GM21529 (cell line): ENCODE data around the gene CDH20.

Source experiments
- ATAC-seq: cut with Tn5 transposase; IDR thresholded peaks from one replicate; pipeline ENCODE4 v1.9.1; 2021; ENCODE audit not compliant: unreplicated experiment

CDH20 gene

GRCh38 chr18:61528961-61529360 is 195.7 kb downstream of the CDH20 start:
- ATAC-seq, result no peak

GRCh38 chr18:61530681-61531080 is 197.5 kb downstream of the CDH20 start:
- no peak for ATAC-seq

- no peak for ATAC-seq
Measured at GRCh38 chr18:61531182-61531581, 198.0 kb downstream of the CDH20 start.

DNA sequence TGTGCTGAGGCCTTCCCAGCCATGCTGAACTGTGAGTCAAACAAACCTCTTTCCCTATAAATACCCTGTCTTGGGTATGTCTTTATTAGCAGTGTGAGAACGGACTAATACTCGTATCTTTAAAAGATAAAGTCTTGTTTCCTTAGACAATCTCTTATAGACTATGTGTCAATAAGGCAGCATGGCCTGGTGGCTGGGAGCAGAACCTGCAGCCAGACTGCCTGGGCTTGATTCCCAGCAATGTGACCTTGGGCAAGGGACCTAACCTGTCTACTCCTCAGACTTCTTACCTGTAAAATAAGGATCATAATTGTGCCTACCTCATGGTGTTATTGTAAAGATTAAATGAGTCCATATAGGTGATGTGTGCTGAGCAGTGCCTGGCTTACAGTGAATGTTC is 198.7 kb downstream of the CDH20 start:
- ATAC-seq, result no peak

DNA sequence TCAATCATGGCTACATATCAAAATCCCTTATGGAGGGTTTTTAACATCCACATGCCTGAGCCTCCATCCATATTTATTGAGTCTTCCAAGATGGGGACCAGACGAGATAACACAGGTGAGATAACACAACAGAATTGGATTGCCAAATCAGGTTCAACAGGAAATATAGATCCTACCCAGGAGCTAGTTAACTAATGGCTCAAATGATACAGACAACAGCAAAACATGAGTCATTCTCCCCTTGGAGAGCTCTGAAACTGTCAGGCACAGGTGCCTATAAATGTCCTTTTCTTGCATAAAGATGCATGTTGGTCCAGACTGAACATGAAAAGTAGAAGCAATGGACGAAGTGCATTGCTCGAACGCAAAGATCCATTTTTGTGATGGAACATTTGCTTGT is 202.2 kb downstream of the CDH20 start:
- no peak for ATAC-seq

DNA sequence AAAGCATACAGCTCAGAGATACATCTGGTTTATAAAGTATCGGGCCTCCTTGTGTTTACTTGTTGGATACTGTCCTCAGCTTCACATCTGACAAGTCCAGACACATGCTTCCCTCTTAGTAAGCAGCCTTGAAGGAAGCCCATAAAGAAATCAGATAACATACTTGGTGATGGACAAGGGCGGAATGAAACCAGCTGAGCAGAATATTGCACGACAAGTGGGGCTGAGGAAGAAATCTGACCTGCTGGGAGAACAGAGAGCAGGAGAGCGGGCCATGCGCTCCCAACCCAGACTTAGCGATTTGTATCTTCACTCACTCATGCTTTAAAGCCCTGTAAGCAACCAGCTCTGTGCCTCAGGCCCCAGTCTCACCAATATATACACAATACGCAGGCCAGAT is 208.4 kb downstream of the CDH20 start:
- no peak for ATAC-seq

DNA sequence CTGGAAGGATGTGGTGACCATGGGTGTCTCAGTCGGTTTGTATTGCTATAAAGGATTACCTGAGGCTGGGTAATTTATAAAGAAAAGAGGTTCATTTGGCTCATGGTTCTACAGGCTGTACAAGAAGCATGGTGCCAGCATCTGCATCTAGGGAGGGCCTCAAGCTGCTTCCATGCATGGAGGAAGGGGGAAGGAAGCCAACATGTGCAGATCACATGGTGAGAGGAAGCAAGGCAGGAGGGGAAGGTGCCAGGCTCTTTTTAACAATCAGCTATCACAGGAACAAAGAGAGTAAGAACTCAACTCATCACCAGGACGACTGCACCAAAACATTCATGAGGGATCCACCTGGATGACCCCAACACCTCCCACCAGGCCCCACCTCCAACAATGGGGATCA is 209.4 kb downstream of the CDH20 start:
- no peak for ATAC-seq

- no peak for ATAC-seq
Measured at GRCh38 chr18:61543518-61543917, 210.3 kb downstream of the CDH20 start.

DNA sequence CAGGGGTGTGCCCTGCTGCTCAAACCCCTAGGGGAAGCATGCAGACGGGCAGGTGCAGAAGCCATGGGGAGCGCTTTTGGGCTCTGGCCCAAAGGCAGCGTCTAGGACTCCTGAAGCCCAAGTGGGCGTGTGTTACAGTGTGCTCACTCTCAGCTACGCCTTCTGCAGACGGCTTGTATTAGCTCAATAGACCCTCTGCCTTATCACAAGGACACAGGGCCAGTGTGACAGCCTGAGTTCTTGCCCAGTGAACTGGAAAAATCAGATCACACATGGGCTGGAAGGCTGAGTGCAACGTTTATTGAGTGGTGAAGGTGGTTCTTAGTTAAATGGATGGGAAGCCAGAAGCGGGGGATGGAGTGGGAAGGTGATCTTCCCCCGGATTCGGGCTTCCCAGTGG is 210.9 kb downstream of the CDH20 start:
- no peak for ATAC-seq

DNA sequence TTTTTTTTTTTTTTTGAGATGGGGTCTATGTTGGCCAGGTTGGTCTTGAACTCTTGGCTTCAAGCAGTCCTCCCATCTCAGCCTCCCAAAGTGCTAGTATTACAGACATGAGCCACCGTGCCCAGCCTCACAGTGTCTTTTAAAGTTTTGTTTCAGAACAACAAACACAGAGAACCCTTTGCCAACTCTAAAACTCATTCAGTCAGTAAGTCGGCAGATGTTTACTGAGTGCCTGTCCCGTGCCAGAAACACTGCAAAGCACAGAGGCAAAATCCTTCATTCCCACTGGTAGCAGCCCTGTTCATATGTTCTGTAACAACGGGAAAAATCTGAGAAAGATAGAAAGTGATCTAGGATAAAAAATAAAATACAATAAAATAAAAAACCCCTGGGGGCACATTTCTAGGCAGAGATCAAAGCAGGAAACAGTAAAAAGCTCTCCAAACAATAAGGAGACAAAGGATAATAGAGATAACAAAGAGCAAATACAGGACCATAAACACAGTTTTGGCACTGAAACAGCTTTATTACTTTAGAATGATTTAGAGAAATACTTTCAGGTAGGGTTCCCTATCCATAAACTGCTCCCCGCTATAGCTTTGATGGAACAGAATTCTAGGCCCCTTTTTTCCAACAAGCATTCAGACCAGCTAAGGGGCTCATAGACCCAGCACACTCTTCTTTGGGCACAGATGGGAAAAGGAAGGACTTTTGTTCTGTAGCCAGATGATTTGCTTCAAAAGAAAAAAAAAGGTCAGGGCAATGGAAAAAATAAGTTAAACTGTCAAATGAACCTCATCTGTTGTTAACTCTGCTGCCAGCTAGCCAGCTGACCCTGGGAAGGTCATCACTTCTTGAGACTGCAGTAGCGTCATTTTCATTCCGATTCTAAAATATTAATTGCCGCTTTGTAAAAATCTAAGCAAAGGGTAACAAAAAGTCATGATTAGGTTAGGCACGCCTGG is 212.3 kb downstream of the CDH20 start:
- no peak for ATAC-seq

- ATAC-seq, result no peak
Measured at GRCh38 chr18:61546590-61546989, 213.4 kb downstream of the CDH20 start.

- ATAC-seq, result no peak
Measured at GRCh38 chr18:61549416-61549815, 216.2 kb downstream of the CDH20 start.

DNA sequence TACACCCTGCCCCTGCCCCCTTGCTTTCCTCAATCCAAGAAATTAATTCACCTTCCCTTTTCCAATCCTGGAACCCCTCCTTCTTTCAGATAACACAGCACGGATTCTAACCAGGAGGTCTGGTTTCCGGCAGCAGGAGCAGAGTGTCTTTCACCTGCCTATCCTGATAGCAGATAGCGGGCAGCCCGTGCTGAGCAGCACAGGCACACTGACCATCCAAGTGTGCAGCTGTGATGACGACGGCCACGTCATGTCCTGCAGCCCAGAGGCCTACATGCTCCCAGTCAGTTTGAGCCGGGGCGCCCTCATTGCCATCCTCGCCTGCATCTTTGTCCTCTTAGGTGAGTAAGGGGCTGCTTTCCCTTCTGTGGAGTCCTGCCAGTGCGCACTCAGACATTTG is 216.7 kb downstream of the CDH20 start:
- ATAC-seq, result no peak

DNA sequence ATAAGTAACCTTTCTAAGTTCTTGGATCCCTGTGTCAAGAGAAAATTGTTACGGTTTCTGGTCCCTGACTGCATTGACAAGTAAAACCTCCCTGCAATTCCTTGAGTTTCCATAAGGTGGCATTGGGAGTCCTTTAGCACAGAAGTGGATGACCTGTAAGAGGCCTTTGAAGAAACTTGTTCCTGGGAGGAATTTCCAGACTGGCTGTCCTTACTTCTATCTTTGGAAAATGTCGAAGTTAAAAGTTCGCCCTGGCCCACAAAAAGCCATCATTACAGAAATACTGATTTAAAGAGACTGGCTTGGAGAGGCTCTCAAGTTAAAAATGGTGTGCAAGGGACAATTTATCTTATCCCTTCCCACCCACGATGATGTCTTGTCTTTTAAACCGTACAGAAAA is 218.4 kb downstream of the CDH20 start:
- ATAC-seq, result no peak

- no peak for ATAC-seq
Measured at GRCh38 chr18:61553045-61553659, 219.9 kb downstream of the CDH20 start.

DNA sequence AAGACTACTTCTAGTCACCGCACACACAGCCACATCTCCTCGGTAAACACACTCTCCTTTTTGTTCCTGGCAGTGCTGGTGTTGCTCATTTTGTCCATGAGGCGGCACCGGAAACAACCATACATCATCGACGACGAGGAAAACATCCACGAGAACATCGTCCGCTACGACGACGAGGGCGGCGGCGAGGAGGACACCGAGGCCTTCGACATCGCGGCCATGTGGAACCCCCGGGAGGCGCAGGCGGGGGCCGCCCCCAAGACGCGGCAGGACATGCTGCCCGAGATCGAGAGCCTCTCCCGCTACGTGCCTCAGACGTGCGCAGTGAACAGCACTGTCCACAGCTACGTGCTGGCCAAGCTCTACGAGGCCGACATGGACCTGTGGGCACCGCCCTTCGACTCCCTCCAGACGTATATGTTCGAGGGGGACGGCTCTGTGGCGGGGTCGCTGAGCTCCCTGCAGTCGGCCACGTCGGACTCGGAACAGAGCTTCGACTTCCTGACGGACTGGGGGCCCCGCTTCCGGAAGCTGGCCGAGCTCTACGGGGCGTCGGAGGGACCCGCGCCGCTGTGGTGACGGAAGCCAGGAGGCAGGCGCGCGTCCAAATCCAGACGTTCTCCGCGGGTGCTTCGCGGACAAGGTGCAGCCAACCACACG is 221.0 kb downstream of the CDH20 start:
- ATAC-seq, result no peak

- no peak for ATAC-seq
Measured at GRCh38 chr18:61554946-61555361, 221.7 kb downstream of the CDH20 start.

GRCh38 chr18:61556316-61556715 is 223.1 kb downstream of the CDH20 start:
- no peak for ATAC-seq

DNA sequence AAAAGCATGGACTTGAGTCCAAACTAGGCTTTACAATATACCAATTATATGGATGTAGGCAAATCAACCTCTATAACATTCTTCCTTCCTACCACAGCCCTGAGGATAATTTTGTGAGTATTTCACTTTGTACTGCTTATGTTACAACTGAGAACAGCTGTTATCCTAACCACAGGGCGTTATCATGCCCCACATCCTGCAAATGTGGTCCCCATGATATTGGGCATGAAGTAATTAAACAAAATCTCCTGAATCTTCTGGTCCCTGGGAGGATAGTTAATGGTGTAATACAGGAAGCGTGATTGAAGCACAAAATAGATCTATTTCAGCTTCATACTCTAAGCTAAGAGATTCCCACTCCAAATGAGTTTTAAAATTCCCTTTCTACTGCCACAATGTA is 223.6 kb downstream of the CDH20 start:
- ATAC-seq, result no peak

- no peak for ATAC-seq
Measured at GRCh38 chr18:61569176-61569892, 236.1 kb downstream of the CDH20 start.

DNA sequence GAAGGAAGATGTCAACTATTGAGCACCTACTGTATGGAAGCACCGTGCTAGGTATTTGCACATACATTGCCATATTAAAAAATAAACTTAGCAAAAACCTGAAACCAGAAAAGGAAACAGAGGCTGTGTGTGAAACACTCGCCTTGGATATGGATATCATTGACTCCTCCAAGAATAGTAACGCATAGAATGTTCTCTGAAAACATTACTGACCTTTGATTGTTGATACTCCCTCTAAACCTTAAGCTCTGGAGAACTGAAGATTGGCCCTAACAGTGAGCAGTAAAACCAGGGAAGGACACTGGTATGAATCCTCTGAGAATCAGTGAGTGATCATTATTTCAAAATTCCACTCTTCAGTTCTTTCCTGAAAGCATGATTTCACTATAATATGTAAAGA is 236.8 kb downstream of the CDH20 start:
- ATAC-seq, result no peak
